ENCODE results near the gene FOXA2. TPM values are rescaled to one million over a fixed set of nuclear protein-coding genes. Genes with fewer than 3 reads are reported as not detected.
"Not testable (repeated sequence)": the region's sequence is repeated elsewhere in the genome, so short reads cannot be mapped to it uniquely, and the experiment has no call there.

Gene FOXA2
- total and polyA plus RNA-seq, 9 donors = 0.24 to 6.4 (median 0.91) TPM; not detected in 5

DNA sequence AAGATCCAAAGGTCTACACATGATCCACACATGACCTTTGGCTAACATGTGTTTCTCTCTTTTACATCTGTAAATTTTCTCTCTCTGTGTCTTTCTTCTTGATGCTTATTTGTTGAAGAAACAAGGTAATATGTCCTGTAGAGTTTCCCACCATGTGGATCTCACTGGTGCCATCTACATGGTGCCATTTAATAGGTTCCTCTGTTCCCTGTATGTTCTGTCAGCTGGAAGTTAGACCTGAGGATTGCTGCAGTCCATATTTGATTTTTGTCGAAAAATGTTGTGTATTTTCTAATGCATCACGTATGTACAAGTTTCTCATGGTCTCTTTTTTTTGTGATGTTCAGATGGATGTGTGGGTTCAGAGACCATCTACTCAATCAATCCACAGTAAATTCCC lies 30.0 kb downstream of the FOXA2 start:
- no peak for DNase-seq
- H3K9me3 ChIP-seq = no peaks in the 10 kb centered on the region
- H3K4me1 ChIP-seq (ENCODE audit: insufficient read depth) = no peaks in the 10 kb centered on the region
- H3K36me3 ChIP-seq = no peaks in the 10 kb centered on the region
- H3K27me3 ChIP-seq = no peaks in the 10 kb centered on the region
- H3K4me3 ChIP-seq = no peak overlapping the region
- H3K27ac ChIP-seq = no peak overlapping the region
- no peak for TF ChIP-seq POLR2A (IDR thresholded peaks at IDR 0.05)
- TF ChIP-seq EP300 (IDR thresholded peaks at IDR 0.05) = no peak
- no peak for TF ChIP-seq CTCF (IDR thresholded peaks at IDR 0.05)
- 81 to 89% (median 89%) methylated on average over 2 of the region's 2 CpGs for WGBS, 3 donors
- intact Hi-C loops (cut with DNase I) = no loop called here

- H3K4me3 ChIP-seq; H3K9me3 ChIP-seq; H3K27ac ChIP-seq; H3K27me3 ChIP-seq; intact Hi-C loops (cut with DNase I); H3K4me1 ChIP-seq (ENCODE audit: insufficient read depth); DNase-seq; H3K36me3 ChIP-seq: not testable (repeated sequence)
- 68 to 75% (median 74%) methylated on average over 4 of the region's 4 CpGs for WGBS, 3 donors
These were observed 33.9 kb downstream of the FOXA2 start for GRCh38 chr20:22550514-22550913.

- Histone ChIP-seq H3K4me1 (ENCODE audit: insufficient read depth) (no peaks in the 10 kb centered on the region), H3K27ac (no peak overlapping the region), H3K9me3 (no peaks in the 10 kb centered on the region), H3K4me3 (no peak overlapping the region), H3K36me3 (no peaks in the 10 kb centered on the region), H3K27me3 (no peaks in the 10 kb centered on the region)
- TF ChIP-seq POLR2A (IDR thresholded peaks at IDR 0.05) = no peak
- no peak for TF ChIP-seq CTCF (IDR thresholded peaks at IDR 0.05)
- TF ChIP-seq EP300 (IDR thresholded peaks at IDR 0.05) = no peak
- DNase-seq = no peak
- WGBS, 3 donors = 59 to 62% (median 60%) methylated on average over 4 of the region's 4 CpGs
- intact Hi-C loops (cut with DNase I) = no loop called here
These were observed 36.3 kb downstream of the FOXA2 start for GRCh38 chr20:22548040-22548439.

DNA sequence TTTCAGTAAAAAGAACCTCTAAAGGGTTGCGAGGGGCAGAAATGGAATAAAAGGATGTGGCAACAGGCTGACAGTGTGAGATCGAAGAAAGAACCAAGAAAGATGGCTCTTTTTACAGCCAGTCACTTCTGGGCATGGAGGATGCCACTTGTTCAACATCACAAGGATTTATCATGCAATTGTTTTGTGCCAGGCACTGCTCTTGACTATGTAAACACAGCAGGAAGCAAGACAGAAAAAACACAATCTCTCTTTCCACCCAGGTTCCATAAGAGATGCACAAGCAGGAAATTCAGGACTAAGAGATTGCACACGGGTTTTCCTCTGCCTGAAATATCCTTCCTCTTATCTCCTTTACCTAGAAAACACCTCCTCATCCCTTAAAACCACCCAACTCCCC lies 38.0 kb downstream of the FOXA2 start:
- TF ChIP-seq POLR2A (IDR thresholded peaks at IDR 0.05) = no peak
- no peak for TF ChIP-seq EP300 (IDR thresholded peaks at IDR 0.05)
- no peak for TF ChIP-seq CTCF (IDR thresholded peaks at IDR 0.05)
- intact Hi-C loops (cut with DNase I) = no loop called here

DNA sequence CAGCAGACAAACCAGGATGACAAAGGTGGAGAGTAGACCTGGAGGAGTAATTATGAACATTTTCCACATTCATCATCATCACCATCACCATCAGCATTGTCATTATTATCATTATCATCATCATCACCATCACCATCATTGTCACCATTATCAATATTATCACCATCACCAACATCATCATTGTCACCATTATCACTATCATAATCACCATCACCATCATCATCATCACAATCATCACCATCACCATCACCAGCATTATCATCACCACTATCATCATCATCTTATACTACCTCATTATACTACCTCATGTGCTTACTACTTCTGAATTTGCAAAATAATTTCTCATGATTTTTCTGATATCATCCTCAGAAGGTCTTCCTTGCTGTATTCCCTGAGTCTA lies 39.3 kb downstream of the FOXA2 start:
- intact Hi-C loops (cut with DNase I) = no loop called here
- no peak overlapping the region for H3K27ac ChIP-seq
- no peaks in the 10 kb centered on the region for H3K4me1 ChIP-seq (ENCODE audit: insufficient read depth)
- H3K27me3 ChIP-seq = no peaks in the 10 kb centered on the region
- DNase-seq = no peak
- no peaks in the 10 kb centered on the region for H3K9me3 ChIP-seq
- TF ChIP-seq CTCF (IDR thresholded peaks at IDR 0.05) (no peak), EP300 (IDR thresholded peaks at IDR 0.05) (no peak), POLR2A (IDR thresholded peaks at IDR 0.05) (no peak)
- no peak overlapping the region for H3K4me3 ChIP-seq
- no peaks in the 10 kb centered on the region for H3K36me3 ChIP-seq

More for the DNA sequence above, 38.0 kb downstream of the FOXA2 start:
- WGBS, 3 donors = 53 to 55% (median 53%) methylated on average over 3 of the region's 3 CpGs
- Histone ChIP-seq H3K4me1 (ENCODE audit: insufficient read depth) (no peaks in the 10 kb centered on the region), H3K36me3 (no peaks in the 10 kb centered on the region), H3K4me3 (no peak overlapping the region), H3K27ac (no peak overlapping the region), H3K9me3 (no peaks in the 10 kb centered on the region), H3K27me3 (no peaks in the 10 kb centered on the region)
- no peak for DNase-seq
